AG10803 (cell line): ENCODE measurements around the gene CCDC32.

ENCODE experiments used
- DNase-seq: peaks from one replicate; pipeline ENCODE4 v3.0.0; 2010; ENCODE audit warnings: low read depth
- H3K4me3 ChIP-seq: 2 replicates; pipeline ENCODE4 v1.5.1; 2011; ENCODE audit warnings: mild to moderate bottlenecking, low read length, control low read depth
- TF ChIP-seq, protein P1 (sequence below): conservative IDR thresholded peaks from 2 replicates; pipeline ENCODE4 v1.5.1; 2011; ENCODE audit warnings: mild to moderate bottlenecking, low read length, control low read depth, inconsistent platforms

CCDC32 gene

DNA sequence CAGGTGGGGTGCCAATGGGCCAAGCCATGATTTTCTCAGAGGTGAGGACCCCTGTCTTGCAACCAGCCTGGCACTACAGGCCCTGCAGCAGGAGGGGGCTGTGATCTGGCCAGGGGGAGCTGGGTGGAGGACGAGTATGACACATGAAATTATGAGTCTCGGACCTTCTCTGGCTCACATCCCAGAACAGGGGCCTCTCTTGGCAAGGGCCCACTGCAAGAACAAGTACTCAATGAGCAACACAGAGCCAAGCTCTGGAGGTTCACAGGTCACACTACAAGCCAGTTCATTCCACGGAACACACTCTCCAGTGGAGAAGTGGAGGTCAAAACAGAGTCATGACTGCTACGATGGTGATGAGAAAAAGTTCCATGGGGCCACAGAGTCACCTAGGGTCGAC lies 28.3 kb downstream of the CCDC32 start:
- DNase-seq = no peak
- no peak overlapping the region for H3K4me3 ChIP-seq
- TF ChIP-seq, protein P1, sequence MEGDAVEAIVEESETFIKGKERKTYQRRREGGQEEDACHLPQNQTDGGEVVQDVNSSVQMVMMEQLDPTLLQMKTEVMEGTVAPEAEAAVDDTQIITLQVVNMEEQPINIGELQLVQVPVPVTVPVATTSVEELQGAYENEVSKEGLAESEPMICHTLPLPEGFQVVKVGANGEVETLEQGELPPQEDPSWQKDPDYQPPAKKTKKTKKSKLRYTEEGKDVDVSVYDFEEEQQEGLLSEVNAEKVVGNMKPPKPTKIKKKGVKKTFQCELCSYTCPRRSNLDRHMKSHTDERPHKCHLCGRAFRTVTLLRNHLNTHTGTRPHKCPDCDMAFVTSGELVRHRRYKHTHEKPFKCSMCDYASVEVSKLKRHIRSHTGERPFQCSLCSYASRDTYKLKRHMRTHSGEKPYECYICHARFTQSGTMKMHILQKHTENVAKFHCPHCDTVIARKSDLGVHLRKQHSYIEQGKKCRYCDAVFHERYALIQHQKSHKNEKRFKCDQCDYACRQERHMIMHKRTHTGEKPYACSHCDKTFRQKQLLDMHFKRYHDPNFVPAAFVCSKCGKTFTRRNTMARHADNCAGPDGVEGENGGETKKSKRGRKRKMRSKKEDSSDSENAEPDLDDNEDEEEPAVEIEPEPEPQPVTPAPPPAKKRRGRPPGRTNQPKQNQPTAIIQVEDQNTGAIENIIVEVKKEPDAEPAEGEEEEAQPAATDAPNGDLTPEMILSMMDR = no peak

DNA sequence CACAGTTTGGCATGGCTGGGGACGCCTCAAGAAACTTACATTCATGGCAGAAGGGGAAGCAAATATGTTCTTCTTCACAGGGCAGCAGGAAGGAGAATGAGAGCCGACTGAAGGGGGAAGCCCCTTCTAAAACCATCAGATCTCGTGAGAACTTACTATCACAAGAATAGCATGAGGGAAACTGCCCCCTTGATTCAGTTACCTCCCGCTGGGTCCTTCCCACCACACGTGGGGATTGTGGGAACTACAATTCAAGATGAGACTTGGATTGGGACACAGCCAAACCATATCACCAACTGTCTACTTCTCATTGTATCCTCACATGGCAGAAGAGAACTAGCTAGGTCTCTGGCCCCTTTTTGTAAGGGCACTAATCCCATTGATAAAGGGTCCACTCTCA lies 30.5 kb downstream of the CCDC32 start:
- DNase-seq = no peak
- H3K4me3 ChIP-seq = no peak overlapping the region
- TF ChIP-seq, protein P1 = no peak

DNA sequence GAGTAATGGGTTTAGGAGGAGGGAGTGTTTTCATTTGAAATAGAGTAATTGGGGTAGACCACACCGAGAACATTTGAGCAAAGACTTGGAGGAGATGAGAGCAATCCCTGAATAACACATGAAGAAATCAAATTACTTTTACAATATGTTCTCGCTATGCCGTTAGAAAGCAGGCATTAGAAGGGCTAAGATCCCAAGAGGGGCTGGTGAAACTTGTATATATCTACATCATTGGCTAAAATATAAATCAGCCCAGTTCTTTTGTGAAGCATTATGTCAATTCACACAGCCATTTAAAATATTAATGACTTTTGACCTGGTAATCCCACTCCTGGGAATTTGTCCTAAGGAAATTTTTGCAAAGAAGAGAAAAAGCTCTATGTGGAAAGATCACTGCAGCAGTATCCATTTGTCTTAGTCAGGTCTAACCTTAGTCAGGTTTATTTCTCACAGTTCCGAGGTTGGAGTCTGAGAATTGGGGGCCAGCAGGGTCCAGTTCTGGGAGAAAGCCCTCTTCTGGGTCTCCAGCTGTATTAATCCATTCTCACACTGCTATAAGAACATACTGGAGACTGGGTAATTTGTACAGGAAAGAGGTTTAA lies 31.0 kb downstream of the CCDC32 start:
- DNase-seq = no peak
- no peak overlapping the region for H3K4me3 ChIP-seq
- TF ChIP-seq, protein P1 = no peak

DNA sequence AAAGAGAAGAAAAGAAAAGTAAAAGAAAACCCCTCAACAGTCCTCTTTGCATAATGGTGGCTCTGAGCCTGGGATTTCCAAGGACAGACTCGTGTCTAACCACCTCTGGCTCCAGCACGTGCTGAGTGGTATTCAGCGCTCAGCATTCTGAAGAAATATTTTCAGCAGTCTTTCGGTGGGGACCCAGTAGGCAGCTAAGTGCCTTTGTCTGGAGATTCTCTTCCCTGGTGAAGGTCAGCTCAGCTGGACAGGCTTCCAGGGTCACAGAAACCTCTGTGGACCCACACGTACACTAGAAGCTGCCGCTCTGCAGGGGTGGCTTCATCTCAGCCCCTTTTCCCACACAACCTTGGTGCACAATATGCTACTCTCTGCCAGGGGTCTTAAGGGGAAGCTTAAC lies 36.0 kb downstream of the CCDC32 start:
- H3K4me3 ChIP-seq = no peak overlapping the region
- TF ChIP-seq, protein P1 = no peak
- no peak for DNase-seq

DNA sequence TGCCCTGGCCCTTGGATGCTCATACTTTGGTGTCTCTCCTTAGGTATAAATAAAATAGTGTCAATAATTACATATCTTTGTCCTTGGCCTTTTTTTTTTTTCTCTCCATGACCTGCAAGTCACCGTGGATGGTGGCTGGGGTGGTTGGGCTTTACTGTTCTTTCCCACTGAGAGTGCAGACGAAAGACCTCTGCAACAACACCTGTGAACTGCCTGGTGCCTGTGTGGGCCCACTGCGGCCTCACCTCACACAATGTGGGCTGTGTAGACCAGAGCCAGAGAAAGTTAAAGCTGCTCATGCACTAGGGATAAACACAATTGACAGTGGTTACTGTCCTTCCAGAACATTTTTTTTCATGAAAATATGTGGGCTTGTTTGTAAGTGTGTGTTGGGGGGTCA lies 39.0 kb downstream of the CCDC32 start:
- DNase-seq = no peak
- H3K4me3 ChIP-seq = no peak overlapping the region
- TF ChIP-seq, protein P1 = no peak

DNA sequence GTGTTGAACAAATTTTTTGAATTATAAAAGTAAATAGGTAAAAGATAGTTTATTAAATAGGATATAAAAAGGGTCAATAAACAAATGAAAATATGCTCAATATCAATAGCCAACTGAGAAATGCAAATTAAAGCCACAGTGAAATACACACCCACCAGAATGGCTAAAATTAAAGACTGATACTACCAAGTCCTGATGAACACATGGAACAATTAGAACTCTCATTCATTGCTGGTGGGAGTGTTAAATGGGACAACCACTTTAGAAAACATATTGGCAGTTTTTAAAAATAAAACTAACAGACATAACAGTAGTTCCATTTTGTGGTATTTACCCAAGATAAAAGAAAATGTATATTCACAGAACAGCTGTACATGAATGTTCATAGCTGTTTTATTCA lies 41.2 kb downstream of the CCDC32 start:
- TF ChIP-seq, protein P1 = no peak
- no peak for DNase-seq
- H3K4me3 ChIP-seq = no peak overlapping the region

DNA sequence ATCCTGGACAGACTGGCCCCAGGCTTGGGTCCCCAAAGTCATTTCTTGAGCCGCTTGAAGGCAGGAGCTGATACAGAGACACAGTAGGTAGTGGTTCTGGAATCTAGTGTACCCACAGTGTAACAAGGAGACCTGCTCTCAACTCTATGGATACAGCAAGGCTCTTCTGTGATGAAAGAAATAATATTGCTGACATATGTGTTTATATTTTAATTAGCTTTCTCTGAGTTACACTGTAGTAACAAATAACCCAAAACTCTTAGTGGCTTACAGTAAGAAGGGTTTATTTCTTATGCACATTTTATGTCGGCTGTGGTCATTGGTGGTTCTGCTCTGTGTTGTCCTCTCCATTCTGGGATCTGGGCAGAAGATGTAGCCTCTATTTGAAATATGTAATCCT lies 48.5 kb downstream of the CCDC32 start:
- no peak for DNase-seq
- TF ChIP-seq, protein P1 = no peak
- no peak overlapping the region for H3K4me3 ChIP-seq
